ENCODE measurements around the gene PPP1R1C.

PPP1R1C gene

DNA sequence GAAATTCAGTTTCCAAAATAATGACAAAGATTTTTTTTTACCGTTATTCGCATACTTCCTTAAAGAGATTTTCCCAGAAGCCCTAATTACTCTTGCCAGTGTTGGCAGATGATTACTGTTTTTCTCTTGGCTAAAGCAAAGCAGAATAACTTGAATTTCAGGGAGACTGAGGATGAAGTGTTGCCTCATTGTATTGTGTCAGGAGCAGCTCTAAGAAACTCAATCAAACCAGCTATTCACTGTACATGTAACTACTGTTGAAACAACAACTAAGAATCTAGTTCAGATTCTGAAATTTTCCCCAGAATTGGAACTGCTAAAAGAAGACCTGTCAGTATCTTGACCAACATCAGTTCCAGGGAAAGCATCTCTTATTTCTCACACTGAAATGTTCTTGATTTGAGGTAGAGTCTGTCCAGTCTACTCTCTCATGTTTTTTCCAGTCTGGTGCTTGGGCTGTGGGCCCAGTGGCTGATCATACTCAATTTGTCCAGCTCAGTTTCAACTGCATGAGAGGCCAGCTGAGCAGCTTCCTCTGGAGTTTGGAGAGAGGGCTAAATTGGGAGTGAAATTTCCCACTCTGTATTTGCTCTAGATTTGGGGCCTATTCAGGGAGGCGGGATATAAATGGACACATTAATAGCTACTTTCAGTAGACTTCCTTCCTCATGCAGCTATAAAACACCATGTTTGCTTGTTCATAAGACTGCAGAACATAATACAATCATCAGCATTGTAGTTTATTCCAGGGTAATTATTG, 78.5 kb downstream of the PPP1R1C start:
- DNase-seq, result no peak

DNA sequence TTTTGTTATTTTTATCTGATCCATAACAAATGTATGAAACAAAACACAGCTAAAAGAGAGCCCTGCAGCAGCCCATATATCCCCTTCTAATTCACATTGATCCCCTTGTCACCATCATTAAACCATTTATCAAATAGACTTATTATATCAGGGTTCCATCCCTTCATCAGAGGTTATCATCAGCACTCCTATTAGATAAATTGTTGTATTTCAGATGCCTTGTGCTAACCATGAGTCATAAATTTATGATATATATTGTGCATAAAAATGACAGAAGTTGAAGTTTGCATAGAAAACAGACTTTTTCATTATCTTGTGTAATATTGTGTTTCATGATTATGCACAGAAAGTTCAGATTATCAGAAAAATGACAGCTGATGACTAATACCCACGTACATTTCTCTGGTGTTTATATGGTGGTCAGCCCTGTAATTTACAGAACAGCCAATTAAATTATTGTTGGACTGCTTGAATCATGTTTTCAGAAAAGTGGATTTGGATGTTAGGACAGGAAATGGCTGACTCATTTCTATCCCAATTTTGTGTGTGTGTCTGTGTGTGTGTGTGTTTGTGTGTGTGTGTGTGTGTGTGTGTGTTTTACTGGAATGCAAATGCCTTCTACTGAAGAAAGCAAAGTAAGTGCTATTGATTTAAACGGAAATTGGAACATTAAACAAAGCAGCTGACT, 80.9 kb downstream of the PPP1R1C start:
- no peak for DNase-seq

DNA sequence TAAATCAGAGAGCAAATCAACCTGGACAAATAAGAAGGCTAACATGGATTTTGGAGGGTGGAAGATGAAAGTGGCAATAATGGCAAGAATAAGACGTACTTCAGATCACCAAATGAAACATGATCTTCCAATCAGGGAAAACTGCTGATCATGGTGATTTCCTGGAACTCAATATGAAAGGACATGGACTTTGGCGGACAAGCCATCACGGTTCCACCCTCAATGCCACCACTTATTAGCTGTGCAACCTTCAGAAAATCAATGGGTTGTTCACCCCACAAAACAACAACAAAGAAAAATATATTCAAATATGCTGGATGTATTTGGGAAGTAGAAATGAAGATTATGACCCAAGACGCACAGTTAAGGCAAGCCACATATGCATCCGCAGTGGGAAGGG, 81.7 kb downstream of the PPP1R1C start:
- DNase-seq, result no peak

- no peak for DNase-seq
Observed at GRCh38 chr2:182068811-182069210, 83.2 kb downstream of the PPP1R1C start.

GRCh38 chr2:182069416-182069815, 83.8 kb downstream of the PPP1R1C start:
- DNase-seq, result no peak

DNA sequence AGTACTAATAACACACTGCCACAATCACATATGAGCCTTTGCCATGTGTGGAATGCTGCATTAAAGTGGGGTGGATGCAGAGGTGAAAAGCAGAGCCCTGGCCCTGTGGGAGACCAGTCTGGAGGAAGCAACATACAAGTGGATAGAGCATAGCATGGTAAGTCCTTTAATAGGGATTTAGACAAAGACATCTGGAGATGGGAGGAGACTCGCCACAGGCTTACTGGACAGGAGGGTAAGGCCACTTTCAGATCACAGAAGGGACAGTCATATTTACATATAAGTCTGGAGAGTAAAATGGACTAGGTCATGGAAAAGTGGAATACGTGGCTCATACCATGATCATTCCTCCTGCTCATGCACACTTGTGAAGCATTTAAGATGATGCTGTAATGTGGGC, 84.3 kb downstream of the PPP1R1C start:
- peak; percentile 49 to 78 for DNase-seq

DNA sequence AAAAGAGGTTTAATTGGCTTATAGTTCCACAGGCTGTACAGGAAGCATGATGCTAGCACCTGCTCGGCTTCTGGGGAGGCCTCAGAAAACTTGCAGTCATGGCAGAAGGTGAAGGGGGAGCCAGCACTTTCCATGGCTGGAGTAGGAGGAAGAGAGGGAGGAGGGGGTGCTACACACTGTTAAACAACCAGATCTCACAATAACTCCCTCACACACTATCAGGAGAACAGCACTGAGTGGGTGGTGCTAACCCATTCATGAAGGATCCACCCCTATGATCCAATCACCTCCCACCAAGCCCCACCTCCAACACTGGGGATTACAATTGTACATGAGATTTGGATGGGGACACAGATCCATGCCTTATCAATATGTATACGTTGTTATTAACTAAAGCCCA, 85.1 kb downstream of the PPP1R1C start:
- no peak for DNase-seq

- DNase-seq, result no peak
Observed at GRCh38 chr2:182072861-182073260, 87.2 kb downstream of the PPP1R1C start.

DNA sequence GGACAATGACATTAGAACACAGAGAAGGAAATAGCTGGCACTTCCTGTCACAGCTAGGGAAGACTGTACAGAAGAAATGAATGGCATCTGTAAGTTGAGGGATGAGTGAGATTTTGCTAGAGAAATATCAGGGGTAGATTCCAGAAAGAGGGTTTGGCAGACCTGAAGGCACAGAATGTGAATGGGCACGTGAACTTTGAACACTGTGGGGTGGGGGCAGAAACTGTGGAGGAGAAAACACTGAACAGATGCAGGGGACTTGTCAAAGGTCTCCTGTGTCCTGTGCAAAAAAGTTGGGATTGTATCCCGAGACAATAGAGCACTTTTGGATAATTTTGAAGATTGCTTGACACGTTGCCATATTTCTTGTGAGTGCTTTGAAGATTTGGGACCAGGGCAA, 88.0 kb downstream of the PPP1R1C start:
- DNase-seq, result no peak

- no peak for DNase-seq
Observed at GRCh38 chr2:182077023-182077422, 91.4 kb downstream of the PPP1R1C start.

DNA sequence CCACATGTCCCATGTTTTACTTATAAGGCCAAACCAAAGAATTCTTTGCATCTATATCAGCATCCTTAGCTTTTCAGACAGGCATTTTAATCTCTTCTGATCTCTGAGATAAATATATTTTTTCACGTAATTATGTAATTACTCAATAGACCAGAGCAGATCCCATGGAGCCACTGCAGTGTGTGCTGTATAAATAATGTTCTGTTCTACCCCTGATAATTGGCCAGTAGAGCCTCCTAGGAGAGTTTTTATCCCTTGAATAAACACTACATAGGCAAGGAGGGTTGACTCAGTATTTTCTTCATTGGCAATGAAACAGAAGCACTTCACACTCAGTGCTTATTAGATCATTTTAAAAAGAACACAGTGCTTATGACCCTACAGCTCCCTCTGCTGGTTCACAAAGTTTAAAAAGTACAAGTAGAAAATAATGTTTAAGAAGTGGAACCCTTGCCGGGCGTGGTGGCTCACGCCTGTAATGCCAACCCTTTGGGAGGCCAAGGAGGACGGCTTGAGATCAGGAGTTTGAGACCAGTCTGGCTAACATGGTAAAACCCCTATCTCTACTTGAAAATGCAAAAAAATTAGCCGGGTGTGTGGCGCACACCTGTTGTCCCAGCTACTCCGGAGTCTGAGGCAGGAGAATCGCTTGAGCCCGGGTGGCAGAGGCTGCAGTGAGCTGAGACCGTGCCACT, 91.9 kb downstream of the PPP1R1C start:
- peak; percentile 83 to 88 for DNase-seq

GRCh38 chr2:182078988-182079602, 93.4 kb downstream of the PPP1R1C start:
- no peak for DNase-seq

- no peak for DNase-seq
Observed at GRCh38 chr2:182080493-182080892, 94.8 kb downstream of the PPP1R1C start.

DNA sequence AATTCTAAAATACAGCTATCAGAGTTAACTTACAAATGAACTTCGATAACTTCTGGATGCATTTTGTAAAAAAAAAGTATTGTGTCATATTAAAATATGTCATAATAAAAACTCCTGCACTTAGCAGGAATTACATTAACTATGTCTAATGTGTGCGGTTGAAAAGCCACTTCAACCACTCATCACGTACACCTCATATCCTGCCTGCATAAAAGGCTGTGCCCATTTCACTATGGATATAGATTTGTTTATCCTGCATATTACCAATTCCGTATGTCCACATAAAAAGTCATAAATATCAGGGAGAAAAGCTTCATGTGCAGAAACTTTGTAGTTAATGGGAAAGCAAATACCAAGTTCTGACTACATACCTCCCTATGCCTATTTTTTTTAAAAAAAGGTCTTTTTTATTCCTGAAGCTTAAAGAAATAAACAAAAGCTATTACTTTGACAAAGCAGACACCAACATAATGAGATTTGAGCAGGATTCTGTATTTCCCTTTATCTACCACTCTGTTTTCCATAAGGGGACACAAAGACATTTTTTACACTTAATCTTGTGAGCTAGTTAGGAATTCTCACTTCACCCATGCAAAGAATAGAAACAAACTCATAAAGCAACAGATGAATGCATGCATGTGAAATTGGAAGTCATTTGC, 96.1 kb downstream of the PPP1R1C start:
- DNase-seq, result no peak

GRCh38 chr2:182088681-182089320, 103.1 kb downstream of the PPP1R1C start:
- DNase-seq, result no peak

DNA sequence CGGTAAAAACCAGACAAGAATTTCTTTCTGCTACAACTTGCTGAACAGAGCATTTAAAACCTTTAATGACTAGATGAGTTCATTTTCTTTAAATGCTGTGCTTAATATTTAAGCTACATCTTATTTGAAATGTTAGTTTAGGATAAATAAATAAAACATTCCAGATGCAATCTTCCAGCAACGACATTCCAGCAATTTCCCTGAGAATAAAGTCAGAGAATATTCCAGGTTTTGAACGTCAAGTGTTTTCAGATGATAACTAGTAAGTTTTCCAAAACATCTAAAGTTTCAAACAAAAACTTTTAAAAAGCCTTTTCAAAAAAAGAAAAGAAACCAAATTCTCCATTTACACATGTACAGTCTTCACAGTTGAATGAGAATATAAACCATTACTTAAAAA, 104.8 kb downstream of the PPP1R1C start:
- DNase-seq, result no peak

GRCh38 chr2:182097571-182098164, 112.0 kb downstream of the PPP1R1C start:
- DNase-seq, result no peak

DNA sequence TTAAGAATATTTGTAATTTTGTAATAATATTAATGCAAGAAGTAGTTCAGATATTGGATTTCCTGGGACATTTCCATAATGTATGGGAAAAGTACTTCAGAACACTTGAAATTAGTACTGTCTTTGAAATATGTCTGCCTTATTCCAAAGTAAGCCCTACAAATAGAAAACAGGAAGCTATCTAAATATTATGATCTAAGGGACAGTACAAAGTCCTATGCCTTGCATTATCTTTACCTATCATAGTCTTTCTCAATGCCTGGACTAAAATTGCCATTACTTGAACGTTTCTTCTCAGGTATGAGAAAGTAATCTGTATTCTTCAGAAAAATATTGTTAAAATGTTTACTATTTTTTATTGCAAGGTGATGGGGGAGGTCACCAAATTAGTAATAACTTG, 113.0 kb downstream of the PPP1R1C start:
- no peak for DNase-seq

DNA sequence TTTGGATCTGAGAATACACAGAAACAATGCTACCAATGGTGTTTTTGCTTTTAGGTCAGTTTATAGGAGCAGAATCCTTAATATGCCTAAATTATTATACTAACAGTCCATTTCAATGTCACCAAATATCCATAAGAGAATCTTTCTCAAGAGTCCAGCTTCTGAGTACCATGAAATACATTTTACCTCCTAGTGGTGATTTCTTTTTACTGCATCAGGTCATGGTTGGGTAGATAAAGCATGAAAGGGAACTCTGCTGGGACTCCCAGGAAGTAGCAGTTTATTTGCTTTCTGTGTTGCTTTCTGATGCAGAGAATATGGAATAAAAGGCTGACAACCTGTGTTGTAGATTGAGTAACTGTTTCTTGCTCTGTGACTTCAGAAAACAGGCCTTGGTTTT, 115.6 kb downstream of the PPP1R1C start:
- DNase-seq, result no peak

DNA sequence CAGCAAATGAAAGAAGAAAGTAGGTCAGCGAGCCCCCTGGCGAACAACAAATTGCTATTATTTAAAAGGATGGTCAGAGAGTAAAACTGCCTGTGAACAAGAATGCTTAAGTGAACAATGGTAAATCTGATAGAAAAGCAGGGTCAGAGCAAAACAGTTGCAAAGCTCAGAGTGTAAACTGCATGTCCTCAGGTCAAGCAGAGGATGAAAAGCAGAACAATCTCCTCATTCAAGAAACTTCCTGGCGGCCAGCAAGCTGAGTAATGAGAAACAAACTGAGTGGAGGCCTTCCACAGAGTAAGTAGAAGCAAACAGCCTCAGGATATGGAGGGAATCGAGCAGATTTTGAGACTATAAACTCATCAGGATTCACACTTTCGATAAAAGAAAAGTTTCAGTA, 117.9 kb downstream of the PPP1R1C start:
- DNase-seq, result no peak

DNA sequence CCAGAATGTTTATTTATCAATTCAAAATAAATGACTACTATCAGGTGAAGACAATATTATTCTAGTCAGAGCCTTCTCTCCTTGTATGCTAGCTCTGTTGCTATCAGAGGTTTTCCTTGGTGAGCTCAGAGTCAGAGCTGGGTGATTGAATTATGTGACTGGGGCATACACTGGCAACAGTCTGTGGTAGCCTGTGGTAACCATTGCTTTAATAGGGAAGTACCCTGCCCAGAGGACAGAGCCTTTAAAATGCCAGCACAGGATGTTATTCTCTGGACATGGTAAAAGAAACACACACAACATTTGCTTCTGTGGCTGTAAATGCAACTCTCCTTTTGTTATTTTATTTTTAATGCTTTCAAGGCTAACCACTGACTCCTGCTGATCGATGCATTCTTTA, 124.7 kb downstream of the PPP1R1C start:
- DNase-seq, result no peak

- DNase-seq, result no peak
Observed at GRCh38 chr2:182113334-182113733, 127.7 kb downstream of the PPP1R1C start.
